ENCODE data around the gene APOBEC2.
A peak's percentile ranks its signal among the peaks of the same experiment; 100 is the strongest.
"Not testable (repeated sequence)": the region's sequence is repeated elsewhere in the genome, so short reads cannot be mapped to it uniquely, and the experiment has no call there.

APOBEC2 gene

DNA sequence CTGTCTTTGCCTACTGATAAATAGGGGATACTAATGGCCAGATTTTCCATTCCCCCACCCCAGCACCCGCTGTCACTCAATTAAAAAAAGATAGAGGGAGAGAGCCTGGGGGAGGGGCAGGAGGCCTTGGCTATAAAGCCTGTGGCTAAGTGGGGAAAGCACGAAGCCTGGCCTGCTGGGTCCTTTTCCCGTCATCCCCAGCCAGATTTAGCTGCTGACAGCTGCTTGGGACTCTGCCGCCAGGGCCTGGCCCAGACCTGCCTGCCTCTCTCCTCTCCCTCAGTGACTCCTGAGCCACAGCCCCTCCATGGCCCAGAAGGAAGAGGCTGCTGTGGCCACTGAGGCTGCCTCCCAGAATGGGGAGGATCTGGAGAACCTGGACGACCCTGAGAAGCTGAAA, at the start of gene APOBEC2:
APOBEC2 (plus strand) TSS at position 162 of the 400 bp plus-strand sequence; CDS start at position 308, 146 bp downstream.
- no peak for DNase-seq (ENCODE audit: low spot score)

DNA sequence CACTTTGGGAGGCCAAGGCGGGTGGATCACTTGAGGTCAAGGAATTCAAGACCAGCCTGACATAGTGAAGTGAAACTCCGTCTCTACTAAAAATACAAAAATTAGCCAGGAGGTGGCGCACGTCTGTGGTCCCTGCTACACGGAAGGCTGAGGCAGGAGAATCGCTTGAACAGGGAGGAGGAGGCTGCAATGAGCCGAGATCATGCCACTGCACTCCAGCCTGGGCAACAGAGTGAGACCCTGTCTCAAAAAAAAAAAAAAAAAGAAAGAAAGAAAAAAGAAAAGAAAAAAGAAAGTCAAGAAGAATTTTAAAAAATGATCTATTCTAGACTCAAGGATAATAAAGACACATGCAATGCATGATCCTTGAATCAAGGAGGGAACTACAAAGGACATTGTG, 46.8 kb upstream of the APOBEC2 start:
- DNase-seq (ENCODE audit: low spot score): peak; percentile 50

DNA sequence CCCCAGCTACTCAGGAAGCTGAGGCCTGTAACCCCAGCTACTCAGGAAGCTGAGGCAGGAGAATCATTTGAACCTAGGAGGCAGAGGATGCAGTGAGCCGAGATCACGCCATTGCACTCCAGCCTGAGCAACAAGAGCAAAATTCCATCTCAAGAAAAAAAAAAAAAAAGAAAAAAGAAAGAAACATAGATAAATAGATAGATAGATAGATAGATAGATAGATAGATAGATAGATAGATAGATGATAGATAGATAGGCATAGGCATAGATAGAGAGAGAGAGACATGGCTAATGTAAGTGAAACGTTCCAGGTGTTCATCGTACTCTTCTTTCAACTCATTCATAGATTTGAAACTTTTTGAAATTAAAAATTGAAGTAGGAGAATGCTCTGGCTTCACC, 46.0 kb upstream of the APOBEC2 start:
- not testable (repeated sequence) for DNase-seq (ENCODE audit: low spot score)

DNA sequence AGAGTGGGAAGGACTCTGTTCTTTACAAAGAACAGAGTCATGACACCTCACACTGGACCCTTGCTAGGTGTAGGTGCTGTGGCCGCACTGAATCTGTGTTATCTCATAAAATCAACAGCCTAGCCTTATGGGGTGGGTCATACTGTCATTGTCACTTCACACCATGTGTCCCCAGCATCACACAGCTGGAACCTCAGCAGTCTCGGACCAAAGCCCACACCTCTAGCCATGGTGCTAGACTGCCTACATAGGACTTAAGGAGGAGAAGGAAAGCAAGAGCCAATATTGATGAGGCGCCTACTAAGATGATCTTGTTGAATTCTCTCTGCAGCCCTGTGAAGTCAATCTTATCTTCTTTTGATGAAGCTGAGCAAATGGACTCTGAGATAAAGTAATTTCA, 45.0 kb upstream of the APOBEC2 start:
- DNase-seq (ENCODE audit: low spot score): no peak

DNA sequence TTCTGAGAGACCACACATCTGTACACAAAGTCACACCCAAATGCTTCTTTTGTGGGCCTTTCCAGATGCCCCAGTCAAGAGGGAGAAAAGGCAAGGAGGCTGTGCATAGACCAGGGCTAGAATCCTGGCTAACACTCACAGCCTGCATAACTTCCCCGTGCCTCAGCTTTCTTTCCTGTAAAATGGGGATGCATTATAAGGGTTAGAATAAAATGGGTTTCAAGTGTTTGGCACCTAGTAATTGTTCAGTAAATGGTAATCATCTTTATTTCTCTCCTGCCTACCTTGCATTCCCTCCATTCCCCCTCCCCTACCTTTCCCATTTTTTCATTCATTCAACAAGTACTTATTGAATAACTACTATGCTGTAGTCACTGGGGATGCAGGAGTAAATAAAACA, 43.3 kb upstream of the APOBEC2 start:
- DNase-seq (ENCODE audit: low spot score): no peak

DNA sequence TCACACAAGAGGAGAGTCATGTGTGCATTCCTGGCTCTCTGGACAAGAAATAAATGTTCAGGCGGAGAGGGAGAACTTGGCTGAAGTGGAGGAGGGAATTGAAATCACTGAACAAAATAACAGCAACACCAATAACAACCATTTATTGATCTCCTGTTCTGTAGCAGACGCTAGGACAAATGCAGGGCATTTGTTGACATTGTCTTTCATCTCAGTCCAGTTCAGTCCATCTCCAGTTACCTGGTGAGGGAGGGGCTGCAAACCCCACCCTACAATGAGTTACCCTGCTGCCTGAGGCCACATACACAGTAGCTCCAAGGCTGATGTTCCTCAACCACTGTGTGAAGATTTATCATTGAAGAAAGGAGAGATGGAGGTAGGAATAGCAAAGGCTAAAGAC, 41.3 kb upstream of the APOBEC2 start:
- DNase-seq (ENCODE audit: low spot score): no peak

DNA sequence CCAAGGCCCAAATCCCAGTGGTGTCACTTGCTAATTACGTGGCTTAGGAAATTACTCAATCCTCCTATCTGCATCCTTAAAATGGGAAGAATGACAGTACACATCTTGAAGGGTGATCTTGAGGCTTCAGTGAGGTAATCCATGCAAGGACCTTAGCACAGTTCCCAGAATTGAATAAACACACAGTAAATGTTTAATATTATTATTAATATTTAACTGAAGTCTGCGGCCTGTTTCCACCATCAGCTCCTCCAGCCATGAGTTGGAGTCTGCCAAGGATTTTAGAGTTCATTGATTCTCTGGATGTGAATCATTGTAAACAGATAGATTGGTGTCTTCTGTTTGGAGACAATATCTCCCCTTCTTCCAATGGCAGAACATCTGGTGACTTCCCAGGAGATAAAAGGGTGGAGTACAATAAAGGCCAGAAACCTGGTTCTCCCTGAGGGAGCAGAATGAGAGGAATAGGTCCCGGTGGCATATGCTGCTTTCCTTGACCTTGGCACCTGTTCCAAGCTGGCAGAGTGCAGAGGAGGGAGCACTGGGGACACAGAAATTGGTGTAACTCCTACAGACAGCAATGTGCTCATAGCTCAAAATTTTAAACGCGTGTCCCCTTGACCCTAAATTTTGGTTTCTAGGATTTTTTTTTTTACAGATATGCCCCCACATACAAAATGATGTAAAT, 39.4 kb upstream of the APOBEC2 start:
- no peak for DNase-seq (ENCODE audit: low spot score)

DNA sequence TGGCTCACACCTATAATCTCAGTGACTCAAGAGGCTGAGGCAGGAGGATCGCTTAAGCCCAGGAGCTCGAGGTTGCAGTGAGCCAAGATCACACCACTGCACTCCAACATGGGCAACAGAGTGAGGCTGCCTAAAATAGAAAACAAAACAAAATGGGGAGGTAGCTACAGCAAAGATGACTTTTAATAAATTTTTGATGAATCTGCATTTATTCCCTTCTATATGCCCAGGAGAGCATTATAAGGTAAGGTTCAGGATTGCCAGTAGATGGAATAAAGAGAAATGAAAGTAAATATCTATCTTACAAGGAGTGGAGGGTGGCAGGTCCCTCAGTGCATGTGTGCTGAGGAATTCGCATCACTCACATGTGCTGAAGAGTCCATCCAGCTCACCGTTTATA, 38.2 kb upstream of the APOBEC2 start:
- DNase-seq (ENCODE audit: low spot score): no peak

DNA sequence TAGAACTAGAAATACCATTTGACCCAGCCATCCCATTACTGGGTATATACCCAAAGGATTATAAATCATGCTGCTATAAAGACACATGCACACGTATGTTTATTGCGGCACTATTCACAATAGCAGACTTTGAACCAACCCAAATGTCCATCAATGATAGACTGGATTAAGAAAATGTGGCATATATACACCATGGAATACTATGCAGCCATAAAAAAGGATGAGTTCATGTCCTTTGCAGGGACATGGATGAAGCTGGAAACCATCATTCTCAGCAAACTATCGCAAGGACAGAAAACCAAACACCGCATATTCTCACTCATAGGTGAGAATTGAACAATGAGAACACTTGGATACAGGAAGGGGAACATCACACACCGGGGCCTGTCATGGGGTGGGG, 37.1 kb upstream of the APOBEC2 start:
- DNase-seq (ENCODE audit: low spot score): not testable (repeated sequence)

DNA sequence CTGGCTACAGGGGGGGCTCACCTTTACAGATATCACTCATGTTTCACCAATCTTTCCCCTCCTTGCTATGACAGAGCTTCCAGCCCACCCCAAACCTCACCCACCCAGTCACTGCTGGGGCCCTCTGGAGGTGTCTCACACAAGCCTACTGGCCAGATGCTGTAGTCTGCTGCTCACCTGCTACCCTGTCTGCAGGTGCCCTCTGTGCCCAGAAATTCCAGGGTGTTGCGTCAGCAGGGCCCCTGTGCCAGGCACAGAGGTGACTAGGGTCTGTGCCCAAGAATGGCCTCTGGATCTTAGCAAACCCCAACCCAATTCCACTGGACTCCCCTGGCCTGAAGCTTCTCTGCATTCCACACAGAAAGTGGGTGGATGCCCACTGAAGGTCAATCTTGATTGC, 35.3 kb upstream of the APOBEC2 start:
- DNase-seq (ENCODE audit: low spot score): no peak

DNA sequence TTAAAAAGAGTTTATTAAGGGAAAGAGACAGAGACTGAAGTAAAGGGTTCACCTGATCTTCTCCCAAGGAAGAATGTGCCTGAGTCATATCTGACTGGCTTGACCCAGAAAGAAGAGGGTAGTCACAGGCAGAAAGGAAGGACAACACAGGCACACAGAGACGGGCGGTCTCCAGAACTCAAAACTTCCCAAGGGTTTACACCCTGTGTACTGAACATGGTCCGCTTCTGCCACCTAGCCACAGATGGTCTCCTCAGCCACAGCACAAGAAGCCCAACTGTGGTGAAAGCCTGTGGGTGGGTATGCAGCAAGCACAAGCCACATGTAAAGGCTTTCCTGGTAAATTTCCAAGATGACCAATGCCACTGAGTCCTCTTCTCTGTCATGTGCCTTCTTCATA, 31.2 kb upstream of the APOBEC2 start:
- peak; percentile 6 for DNase-seq (ENCODE audit: low spot score)

DNA sequence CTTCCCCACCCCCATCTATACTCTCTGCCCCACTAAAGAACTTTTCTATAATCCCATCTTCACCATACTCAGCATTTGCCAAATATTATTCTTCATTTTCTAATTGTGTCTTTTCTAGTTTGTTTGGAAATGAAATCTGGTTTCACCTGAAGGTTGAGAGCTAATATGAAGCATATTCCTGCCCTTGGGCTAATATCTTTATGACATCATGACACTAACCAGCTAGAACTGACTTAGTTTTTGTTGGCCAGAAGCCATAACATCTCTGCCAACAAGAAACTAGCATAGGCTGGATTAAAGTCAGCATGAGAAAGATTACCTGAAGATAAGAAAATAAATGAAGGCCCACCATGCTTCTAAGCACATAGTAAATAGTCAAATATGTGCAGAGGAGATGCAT, 30.7 kb upstream of the APOBEC2 start:
- DNase-seq (ENCODE audit: low spot score): no peak

DNA sequence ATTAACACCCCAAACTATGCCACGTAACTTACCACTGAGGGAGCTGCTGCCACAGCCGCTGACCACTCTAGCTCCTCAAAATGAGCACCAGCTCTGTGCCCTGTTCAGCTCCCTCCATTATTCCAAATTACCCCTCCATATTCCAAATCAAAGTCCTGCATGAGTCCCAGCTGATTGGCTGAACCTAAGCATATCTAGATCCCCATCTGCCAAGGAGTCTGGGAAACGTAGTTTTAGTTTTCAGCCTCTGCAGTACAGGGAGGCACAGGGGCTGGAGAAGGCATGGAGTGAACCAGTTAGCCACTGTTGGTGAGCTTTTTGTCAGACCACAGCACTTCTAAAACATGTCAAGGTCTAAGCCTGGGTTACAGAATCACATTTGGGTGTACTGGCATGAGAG, 29.9 kb upstream of the APOBEC2 start:
- no peak for DNase-seq (ENCODE audit: low spot score)

DNA sequence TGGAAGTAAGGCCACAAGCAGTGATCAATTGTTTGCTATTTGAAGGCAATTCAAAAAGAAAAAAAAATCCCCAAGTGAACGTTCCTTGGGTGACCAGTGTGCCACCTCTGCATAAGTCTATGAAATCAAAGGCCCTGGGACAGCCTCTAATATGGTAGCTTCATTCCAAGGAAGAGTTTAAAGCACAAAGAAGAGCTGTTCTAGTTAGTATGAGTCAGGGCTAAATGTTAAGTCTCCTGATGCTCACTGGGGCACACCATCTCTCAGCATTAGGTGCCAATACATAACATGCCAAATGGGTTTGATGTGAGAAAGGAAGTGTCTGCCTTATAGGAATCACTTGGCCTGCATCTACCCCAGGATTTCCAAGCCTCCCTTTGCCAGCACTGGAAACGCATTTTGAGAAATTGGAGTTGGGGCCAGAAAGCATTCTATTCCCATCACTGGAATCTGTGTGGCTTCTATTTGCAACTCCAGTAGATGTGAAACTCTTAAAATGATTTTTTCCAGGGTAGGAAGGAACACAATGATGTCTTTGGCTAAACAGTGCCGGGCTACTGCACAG, 27.0 kb upstream of the APOBEC2 start:
- no peak for DNase-seq (ENCODE audit: low spot score)

DNA sequence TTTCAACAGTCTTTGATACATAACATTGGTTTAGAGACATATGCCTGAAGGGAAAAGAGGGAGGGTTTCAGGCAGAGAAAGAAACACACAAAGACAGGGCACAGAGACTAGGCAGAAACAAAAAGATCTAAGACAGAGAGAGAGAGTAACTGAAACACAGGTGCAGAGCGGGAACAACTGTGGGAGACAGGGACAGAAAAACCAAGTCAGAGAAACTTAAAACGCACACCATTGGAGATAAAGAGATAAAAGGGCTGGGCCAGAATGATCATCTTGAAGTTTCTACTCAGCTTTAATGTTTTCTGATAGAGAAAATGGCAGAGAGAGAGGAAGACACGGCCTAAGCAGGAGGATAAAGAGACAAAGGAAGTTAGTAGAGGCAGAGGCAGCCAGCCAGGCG, 25.8 kb upstream of the APOBEC2 start:
- DNase-seq (ENCODE audit: low spot score): no peak

DNA sequence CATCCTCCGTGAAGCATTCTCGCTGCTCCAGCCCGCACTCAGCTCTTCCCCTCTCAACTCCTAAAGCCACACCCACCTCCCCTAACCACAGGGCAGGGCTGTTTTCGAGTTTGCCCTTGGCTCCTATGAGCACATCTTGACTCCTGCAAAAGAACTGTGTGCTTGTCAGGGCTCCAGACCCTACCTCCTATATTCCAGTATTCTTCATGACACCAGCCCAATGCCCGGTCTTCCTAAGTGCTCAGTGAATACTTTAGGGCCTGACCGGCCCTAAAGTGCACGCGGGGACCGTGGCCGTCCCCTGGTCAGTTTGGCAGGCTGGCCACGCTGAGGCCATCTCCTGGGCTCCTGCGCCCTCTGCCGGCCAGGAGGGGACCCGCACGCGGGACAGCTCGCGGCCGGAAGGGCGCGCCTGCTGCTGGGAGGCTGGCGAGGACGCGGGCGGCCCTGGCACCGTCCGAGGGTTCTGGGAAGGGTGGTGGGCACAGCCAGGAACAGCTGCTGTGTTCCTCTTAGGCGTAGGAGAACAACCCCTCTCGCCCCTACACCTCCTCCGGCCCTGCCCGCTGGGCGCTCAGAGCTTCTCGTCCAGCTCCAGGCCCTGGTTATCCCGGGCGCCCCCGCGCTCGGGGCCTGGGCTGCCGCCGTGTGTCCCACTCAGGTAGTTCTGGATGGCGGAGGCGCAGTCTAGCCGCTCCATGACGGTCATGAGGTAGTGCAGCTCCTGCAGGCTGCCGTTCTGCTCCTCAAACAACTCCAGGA, 25.0 kb upstream of the APOBEC2 start:
- DNase-seq (ENCODE audit: low spot score): peak; percentile 74

DNA sequence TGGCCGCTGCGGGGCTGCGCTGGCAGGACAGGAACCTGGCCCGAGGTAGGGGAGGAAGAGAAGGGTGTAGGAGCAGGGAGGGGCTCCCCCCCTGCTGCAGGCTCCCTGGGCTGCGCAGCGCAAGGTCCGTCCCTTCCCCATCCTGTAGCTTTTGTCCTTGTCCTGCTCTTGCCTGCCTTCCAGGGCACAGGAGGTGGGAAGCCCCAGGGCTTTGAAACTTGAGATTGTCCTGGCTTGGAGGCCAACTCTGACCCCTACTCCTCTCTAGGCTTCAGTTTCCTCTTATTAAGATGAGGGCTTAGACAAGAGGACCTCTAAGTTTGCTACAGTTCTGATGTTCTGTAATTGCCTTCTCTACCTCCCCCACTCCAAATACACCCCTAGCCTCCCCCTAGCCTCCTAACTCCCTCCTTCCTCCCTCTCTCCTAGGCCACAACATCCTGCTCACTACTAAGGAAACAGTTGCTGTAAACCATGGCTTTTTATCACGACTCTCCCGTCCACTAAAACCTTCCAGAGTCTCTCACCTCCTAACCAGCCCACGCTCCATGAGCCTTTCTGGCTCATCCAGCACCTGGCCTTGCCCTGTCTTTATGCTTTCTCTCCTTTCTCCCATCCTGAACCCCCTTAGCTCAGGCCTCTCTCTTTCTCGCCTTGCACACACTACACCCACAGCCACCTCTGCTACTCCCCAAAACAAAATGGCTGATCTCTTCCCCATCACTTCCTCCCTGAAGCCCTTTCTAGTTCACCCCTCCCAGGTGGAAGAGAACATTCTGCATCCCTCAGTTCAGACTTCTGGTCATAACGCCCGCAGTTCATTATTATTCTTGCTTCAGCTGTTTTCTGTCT, 24.2 kb upstream of the APOBEC2 start:
- no peak for DNase-seq (ENCODE audit: low spot score)

DNA sequence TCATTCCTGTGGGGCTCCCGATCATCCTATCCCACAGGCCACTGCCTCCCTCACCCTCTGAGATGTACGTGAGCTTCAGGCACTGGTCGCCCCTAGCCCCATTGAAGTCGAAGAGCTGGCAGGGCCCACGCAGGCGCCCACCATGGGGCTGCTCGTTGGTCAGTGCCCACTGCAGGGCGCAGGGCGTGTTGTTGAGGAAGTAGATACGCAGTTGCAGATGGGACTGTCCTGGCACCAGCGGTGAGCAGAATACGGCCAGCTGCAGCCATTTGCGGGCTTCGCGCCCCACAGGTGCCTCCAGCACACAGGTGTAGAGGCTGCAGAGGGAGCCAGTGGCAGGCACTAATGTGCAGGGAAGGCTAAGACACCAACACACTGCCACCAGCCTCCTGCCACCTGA, 20.2 kb upstream of the APOBEC2 start:
- no peak for DNase-seq (ENCODE audit: low spot score)

DNA sequence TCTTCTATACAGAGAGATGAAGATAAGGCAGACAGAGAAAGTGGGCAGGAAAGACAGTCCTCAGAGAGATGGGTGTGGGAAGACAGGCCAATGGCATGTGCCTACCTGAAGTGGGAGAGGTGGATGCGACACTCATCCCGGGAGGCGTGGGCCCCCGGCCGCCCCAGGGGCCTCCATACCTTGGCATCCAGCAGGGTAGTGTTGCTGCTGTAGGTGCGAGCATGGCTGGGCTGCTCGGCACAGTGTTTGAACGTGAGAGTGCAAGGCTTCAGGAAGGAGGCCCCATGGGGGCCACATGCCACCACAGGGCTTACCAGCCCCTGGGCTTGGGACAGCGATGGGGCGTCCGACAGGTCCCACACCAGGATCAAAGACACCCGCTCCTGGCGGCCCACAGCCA, 19.2 kb upstream of the APOBEC2 start:
- no peak for DNase-seq (ENCODE audit: low spot score)

DNA sequence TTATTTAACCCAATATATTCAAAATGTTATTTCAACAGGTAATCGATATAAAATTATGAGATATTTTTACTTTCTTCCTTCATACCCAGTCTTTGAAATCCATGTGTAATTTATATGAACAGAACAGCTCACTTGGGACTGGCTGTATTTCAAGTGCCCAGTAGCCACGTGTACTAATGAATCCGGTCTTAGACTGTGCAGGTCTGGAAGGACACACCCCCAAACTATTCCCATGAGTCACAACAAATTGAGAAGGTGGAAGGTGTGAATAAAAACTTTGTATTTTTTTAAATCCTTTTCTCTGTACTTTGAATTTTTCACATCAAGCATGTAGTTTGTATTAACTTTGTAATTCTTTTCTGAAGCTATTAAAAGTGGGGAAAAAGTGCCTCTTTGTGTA, 16.8 kb upstream of the APOBEC2 start:
- peak; percentile 12 for DNase-seq (ENCODE audit: low spot score)

DNA sequence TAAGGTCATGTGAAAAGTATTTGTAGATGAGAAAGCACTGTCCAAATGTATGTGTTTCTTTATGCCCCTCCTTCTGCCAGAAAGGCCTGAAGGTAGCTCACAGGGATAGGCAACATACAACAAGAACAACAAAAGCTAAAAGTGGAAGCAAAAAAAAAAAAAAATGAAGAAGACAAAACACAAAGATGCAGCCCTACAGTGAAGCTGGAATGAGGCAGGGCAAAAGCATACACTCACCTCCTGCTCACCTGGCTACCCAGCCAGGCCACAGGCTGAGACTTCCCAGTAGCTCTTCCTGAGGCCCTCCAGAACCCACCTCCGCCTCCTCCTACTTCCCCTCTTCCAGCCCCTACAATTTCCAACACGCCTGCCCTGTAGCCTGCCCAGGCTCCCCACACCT, 16.4 kb upstream of the APOBEC2 start:
- DNase-seq (ENCODE audit: low spot score): no peak

DNA sequence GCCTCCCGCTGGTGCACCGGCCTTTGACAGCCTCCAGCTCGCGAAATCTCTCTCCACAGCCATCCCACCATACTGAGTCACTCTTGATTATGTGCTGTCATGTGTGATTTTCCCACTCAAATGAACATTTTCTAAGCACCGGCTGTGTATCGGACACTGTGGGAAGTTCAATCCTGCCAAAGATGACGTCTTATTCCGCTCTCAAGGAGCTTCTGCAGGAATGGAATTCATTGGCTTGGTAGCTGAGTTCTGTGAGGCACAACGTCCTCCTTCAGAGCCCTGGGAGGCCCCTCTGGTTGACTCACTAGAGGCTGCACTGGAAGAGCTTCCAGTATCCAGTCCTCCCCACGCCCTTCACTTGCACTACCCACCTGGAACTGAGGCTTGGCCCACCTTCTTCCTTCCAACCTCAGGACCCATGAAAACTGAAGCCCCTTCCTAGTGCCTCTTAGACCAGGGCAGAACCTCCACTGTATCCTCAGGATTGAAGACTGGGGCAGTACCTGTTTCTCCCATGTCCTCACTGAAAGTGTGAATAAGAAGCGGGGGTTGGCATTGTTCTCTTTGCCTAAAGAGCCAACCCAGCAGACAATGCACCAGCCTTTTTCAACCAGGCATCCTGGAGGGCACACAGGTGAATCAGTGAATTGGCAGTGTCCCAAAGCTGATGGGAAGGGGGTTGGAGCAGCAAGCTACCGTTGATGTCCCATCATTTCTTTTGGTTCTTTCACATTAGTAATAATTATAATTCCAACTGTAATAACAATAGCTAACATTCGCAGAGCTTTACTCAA, 15.7 kb upstream of the APOBEC2 start:
- DNase-seq (ENCODE audit: low spot score): no peak
